Osteocyte (in vitro differentiated cells): ENCODE data around the gene IYD. TPM values are rescaled to one million over a fixed set of nuclear protein-coding genes. Genes with fewer than 3 reads are reported as not detected.

Experiments used
- DNase-seq: peaks from one replicate; pipeline ENCODE4 v3.0.0; 2021; ENCODE audit warnings: mixed read lengths; ENCODE audit not compliant: unreplicated experiment; ENCODE audit errors: extremely low spot score
- H3K27ac Mint-ChIP-seq: one replicate; pipeline ENCODE4 v1.8.0; 2021; ENCODE audit warnings: mild to moderate bottlenecking, mixed read lengths; ENCODE audit not compliant: unreplicated experiment
- H3K27me3 Mint-ChIP-seq: one replicate; pipeline ENCODE4 v1.8.0; 2021; ENCODE audit warnings: mixed read lengths; ENCODE audit not compliant: unreplicated experiment
- H3K36me3 Mint-ChIP-seq: one replicate; pipeline ENCODE4 v1.8.0; 2021; ENCODE audit warnings: mixed read lengths; ENCODE audit not compliant: unreplicated experiment
- H3K4me1 Mint-ChIP-seq: one replicate; pipeline ENCODE4 v1.8.0; 2021; ENCODE audit warnings: mixed read lengths; ENCODE audit not compliant: unreplicated experiment
- H3K4me3 Mint-ChIP-seq: one replicate; pipeline ENCODE4 v1.8.0; 2021; ENCODE audit warnings: mild to moderate bottlenecking, moderate library complexity, mixed read lengths; ENCODE audit not compliant: unreplicated experiment
- H3K9me3 Mint-ChIP-seq: one replicate; pipeline ENCODE4 v1.8.0; 2021; ENCODE audit warnings: mixed read lengths; ENCODE audit not compliant: unreplicated experiment
- CTCF ChIP-seq: fragments of 200-600 bp; sonication (generic); IDR thresholded peaks from 2 replicates; pipeline ENCODE4 v1.5.0; 2021; ENCODE audit warnings: antibody characterized with exemption, mild to moderate bottlenecking, moderate library complexity
- total RNA-seq: library from RNA; stranded (reverse); gene quantifications from 2 replicates; pipeline ENCODE4 v1.2.1, GENCODE V29; 2021

IYD gene
- total RNA-seq, 1 donor from 2014 or later = not detected

- peaks cover 13% of the 10 kb centered on the region for H3K27me3 Mint-ChIP-seq
- no peaks in the 10 kb centered on the region for H3K9me3 Mint-ChIP-seq
- no peaks in the 10 kb centered on the region for H3K4me1 Mint-ChIP-seq
- no peak for DNase-seq
- no peak overlapping the region for H3K27ac Mint-ChIP-seq
- no peak overlapping the region for H3K4me3 Mint-ChIP-seq
- no peak for TF ChIP-seq CTCF
- H3K36me3 Mint-ChIP-seq = no peaks in the 10 kb centered on the region
Observed at GRCh38 chr6:150324044-150324443, 44.8 kb upstream of the IYD start.

GRCh38 chr6:150325066-150325772 is 43.6 kb upstream of the IYD start:
- DNase-seq = no peak
- Mint-ChIP-seq H3K27ac (no peak overlapping the region), H3K36me3 (no peaks in the 10 kb centered on the region), H3K27me3 (peaks cover 14% of the 10 kb centered on the region), H3K9me3 (no peaks in the 10 kb centered on the region), H3K4me3 (no peak overlapping the region), H3K4me1 (no peaks in the 10 kb centered on the region)
- TF ChIP-seq CTCF = no peak

- H3K4me1 Mint-ChIP-seq = no peaks in the 10 kb centered on the region
- no peaks in the 10 kb centered on the region for H3K36me3 Mint-ChIP-seq
- DNase-seq = no peak
- no peak overlapping the region for H3K4me3 Mint-ChIP-seq
- TF ChIP-seq CTCF = no peak
- no peak overlapping the region for H3K27ac Mint-ChIP-seq
- H3K27me3 Mint-ChIP-seq = peaks cover 8% of the 10 kb centered on the region
- no peaks in the 10 kb centered on the region for H3K9me3 Mint-ChIP-seq
Observed at GRCh38 chr6:150327117-150327774, 41.6 kb upstream of the IYD start.

GRCh38 chr6:150328744-150329405 is 39.9 kb upstream of the IYD start:
- H3K27me3 Mint-ChIP-seq = peaks cover 9% of the 10 kb centered on the region
- H3K36me3 Mint-ChIP-seq = no peaks in the 10 kb centered on the region
- H3K27ac Mint-ChIP-seq = no peak overlapping the region
- no peaks in the 10 kb centered on the region for H3K9me3 Mint-ChIP-seq
- H3K4me3 Mint-ChIP-seq = no peak overlapping the region
- no peaks in the 10 kb centered on the region for H3K4me1 Mint-ChIP-seq
- DNase-seq = no peak
- no peak for TF ChIP-seq CTCF

GRCh38 chr6:150331344-150331743 is 37.5 kb upstream of the IYD start:
- TF ChIP-seq CTCF = no peak
- H3K27me3 Mint-ChIP-seq = peaks cover 12% of the 10 kb centered on the region
- no peaks in the 10 kb centered on the region for H3K4me1 Mint-ChIP-seq
- no peak overlapping the region for H3K4me3 Mint-ChIP-seq
- H3K27ac Mint-ChIP-seq = no peak overlapping the region
- no peaks in the 10 kb centered on the region for H3K36me3 Mint-ChIP-seq
- no peak for DNase-seq
- no peaks in the 10 kb centered on the region for H3K9me3 Mint-ChIP-seq
